Inflammatory macrophage treated with lipopolysaccharide for 1 hour (primary cell): ENCODE data around the gene KRT8.
"Not testable (repeated sequence)": the region's sequence is repeated elsewhere in the genome, so short reads cannot be mapped to it uniquely, and the experiment has no call there.

Source experiments
- DNase-seq, 2 donors: peaks; one replicate each; pipeline ENCODE4 v3.0.0-alpha.2; 2020 to 2022

KRT8 gene

DNA sequence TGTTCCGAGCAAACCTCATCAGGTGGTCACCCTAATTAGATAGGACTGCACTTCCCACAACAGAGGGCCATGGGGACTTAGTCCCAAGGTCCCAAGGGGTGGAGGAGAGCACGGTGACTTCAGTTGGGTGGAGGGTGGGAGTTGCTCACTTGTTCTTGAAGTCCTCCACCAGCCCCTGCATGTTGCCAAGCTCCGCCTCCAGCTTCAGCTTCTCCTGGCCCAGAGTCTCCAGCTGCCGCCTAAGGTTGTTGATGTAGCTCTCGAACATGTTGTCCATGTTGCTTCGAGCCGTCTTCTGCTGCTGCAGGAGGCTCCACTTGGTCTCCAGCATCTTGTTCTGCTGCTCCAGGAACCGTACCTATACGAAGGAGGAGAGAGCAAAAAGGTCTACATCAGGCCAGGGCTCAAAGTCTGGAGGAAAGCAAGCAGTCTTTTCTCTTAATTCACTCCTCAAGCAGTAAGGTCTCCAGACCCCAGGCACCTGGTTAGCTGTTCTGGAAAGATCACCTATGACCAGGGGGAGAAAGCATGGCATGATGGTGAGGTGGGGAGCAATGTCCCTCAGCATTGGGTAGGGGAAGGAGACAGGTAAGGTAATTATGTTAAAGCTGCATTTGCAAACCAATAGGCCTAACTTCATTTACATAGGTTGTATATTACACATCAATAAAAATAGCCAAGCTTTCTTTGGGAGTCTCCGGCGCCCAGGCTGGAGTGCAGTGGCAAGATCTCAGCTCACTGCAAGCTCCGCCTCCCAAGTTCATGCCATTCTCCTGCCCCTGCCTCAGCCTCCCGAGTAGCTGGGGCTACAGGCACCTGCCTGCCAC is 2.9 kb downstream of the KRT8 start:
- DNase-seq, result no peak

DNA sequence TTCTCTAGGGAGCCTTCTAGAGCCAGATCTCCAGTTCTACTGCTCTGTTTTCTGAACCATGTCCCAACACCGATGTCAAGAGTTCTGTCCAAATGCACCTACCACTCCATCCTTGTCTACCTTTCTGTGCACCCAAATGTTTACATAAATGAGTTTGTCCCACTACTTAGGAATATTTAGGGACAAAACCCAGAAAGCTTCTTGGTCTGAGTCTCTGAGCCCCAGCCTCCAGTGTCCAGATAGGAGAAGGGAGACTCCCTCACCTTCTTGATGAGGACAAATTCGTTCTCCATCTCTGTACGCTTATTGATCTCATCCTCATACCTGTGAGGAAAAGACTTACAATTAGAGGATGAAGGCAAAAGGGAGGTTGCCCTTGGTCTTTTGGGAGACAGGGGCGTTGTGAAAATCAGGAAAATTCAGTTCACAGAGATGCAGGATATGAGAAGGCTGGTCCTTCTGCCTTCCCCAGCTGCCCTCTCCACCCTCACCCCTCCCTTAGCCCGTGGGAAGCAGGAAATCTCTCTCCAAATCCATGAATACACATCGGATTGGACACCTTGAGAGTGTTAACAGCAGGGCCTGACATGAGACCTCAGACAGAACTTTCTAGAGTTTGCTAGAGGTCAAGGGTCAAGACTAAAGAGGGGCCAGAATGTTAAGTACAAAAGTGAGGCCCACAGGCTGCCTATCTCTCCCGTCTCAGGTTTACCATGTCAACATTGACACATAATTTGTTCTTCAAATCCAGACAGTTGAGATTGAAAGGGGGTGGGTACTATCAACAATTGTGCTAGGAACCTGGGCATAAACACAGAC is 3.8 kb downstream of the KRT8 start:
- DNase-seq, result no peak

DNA sequence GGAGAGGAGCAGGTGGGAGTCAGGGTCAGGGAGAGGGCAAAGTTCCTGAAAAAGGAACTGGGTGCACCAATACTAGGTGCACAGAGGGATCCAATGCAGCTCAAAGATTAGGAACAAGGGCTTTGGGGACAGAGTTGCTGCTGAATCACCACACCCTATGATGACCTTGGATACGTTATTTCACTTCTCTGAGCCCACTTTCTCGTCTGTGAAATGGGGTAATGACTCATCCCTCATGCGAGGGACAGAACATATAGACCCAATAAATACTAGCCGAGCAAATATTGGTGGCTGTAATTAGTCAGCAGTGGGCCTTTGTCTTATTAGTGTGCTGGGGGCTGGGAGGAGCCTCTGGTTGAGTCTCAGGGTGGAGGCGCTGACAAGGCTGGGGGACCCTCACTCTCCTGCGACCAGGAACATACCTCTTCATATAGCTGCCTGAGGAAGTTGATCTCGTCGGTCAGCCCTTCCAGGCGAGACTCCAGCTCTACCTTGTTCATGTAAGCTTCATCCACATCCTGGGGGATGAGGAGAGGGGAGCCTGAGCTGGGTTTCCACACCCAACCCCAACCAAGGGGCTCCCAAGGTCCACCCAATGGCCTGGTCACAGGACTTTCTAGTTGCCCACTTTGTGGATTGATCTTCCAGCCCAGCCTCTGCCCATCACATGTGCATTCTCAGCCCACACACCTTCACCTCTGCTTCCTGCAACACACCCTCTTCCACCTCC is 4.5 kb downstream of the KRT8 start:
- DNase-seq, result no peak

DNA sequence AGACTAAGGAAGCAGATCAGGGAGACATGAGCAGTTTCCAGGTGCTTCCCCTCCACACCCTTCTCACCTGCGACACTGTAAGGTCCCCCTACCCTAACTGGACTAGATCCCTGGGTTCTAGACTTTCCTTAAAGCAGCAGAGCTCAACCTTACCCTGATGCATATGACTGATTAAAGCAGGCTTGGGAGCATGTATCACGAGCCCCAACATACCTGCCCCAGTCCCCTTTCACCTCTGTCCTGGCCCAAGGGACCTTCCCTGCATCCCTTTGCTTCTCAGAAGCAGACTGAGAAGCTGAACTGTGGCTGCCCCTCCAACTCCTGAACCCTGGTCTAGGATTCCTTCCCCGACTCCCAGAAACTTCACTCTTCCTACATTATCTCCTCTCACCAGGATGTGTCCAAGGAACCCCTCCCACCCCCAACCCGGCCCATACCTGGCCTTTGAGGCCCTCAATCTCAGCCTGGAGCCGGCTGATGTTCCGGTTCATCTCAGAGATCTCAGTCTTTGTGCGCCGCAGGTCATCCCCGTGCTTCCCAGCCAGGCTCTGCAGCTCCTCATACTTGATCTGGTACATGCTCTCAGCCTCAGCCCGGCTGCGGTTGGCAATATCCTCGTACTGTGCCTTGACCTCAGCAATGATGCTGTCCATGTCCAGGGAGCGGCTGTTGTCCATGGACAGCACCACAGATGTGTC is 5.4 kb downstream of the KRT8 start:
- DNase-seq, result no peak

DNA sequence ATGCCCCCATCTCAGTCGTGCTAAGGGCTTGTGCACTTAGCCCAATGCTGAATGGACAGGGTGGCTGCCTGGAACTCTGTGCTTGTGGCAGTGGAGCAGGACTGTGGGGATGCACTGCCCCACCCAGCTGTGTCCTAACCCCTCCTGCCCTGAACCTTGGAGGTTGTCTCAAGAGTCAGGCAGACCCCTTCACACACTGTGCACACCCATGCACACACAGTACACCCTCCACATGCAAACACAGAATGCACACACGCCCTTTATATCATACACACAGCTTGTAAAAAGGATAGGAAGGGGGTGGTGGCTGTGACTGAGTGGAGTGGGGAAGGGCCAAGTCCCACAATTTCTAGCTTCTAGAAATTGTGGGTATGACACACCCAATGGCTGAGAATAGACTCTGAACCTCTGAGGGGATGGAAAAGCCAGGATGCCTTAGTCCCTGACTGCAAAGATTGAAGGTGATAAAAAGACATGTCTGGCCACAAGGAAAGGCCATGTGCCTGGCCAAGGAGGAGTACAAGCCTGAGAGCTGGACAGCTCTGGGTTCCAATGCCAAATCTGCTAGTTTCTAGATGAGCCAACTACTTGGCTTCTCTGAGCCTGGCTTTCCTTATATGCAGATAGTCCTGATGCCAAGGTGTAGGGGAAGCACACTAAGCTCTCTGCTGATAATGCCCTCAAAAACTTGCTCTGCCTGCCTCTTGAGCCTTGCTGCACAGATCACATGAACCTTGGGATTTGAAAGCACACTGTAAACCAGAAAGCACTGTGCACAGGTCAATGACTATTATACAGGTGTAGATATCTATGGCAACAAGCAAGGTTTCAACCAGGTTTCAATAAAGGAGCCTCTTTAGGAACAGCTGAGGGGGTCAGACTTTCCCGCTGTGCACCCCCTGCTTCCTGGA is 8.4 kb downstream of the KRT8 start:
- no peak for DNase-seq

DNA sequence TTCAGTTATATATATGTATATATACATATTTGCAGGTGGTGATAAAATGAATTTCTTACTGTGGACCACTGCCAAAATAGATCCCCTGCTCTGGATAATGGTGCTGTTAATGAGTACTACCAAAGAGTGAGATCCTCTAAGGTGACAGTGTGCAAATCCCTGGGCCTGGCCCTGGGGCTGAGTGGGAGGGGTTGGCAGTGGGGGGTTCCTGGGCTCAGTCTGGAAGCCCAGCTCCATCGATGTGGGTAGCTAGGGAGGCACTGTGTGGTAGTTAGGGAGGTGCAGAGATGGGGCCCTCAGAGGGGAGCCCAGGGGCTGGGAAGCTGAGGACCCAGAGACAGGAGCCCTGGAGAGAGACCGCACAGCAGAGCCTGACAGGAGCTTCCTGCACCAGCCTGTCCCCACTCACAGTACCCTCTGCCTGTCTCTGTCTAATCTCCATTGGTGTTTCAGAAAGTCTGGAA is 9.1 kb downstream of the KRT8 start:
- DNase-seq, result no peak

DNA sequence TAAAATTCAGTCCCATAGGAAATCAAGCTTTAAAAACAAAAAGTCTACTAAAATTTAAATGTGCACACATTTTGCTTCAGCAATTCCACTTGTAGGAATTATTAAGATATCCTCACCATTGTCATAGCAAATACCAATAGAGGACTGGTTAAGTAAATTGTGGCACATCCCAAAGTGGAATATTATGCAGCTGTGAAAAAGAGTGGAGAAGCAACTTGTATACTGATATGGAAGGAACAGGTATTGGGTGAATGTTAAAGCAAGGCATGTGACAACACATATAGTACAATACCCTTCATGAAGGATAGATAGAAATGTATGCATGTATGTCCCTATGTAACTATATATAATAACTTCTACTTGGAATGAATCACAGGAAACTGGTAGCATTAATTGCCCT is 11.9 kb downstream of the KRT8 start:
- no peak for DNase-seq

DNA sequence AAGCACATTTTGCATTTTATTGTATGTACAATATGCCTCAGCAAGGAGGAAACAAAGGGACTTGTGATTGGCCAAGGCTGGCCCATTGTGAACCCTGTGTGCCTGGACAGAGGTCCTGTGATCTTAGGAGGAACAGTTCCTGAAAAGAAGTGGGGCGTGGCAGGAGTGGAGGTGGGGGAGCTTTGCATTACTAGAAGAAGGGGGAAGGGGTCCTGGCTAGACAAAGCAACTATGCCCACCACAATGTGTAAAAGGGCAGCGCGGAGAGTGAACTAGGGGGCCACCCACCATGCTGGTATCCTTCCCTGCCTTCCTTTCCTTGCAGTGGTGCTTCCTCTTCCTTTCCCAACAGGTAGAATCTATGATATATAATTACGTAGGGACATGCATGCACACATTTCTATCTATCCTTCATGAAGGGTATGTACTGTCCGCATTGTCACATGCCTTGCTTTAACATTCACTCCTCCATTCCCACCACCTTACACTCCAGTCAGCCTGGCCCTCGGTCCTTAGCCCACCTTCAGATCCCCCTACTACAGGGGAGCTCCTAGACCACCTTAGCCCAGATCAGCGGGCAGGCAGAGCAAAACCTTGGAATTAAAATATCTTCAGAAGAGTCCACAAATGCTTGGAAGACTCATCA is 12.5 kb downstream of the KRT8 start:
- no peak for DNase-seq

DNA sequence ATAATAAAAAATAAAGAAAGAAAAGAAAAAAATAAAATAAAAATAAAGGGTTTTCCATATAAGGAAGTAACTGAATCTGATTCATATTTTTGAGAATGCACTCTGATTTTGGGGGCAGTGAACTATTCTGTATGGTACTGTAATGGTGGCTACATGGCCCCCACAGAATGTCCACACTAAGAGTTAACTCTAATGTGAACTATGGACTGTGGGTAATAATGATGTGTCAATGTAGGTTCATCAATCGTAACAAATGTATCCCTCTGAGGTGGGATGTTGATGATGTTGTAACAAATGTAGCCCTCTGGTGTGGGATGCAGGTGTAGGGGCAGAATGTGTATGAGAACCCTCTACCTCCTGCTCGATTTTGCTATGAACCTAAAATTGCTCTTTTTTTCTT is 13.8 kb downstream of the KRT8 start:
- DNase-seq, result no peak

DNA sequence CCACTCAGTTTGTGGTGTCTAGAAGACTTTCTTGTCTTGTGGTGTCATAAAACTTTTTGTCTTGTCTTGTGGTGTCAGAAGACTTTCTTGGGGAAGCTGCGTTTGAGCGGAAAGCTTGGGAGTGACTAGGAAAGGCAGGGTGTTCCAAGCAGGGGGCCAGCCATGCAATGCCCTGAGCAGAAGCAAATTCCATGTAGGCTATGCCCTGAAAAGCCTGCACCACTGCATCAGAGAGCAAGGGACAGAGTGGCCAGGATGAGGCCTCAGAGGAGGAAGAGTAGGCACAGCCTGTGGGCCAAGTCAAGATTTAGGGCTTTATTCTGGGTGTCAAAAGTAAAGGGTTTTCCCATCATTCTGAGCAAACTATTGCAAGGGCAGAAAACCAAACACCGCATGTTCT is 14.5 kb downstream of the KRT8 start:
- no peak for DNase-seq

DNA sequence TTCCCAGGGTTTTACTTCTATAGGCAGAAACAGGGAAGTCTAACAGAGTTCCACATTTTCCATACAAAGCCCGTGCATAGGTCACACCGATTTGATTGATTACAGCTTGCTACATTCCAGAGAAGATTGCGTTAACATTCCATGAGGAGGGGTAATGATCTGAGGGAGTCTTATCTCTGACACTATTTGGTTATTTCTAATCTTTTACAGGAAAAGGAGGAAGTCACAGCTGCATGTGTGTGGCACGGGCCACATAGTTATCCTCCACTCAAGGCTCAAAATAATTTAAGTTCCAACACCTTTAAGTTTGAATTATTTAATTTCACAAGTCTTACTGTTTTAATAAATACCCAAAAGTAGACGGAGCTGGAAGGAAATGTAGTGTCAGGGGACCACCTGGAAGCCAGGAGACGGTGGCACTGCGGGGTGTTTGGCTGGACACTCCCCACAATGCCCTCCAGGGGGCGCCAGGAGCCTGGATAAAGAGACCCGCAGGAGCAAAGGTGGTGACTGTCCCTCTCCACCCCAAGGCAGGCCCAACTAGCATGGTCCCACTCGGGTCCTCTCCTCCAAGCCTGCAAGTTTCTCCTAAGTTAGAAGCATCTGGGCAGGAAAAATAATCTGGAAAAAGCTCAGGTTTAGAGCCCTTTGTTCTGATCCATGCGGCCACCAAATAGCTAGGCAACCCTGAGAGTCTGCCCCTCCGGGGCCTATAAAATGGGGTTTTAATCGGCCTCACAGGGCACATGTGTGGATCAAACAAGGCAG is 20.2 kb downstream of the KRT8 start:
- peak in 1 of 2 donors; percentile 87 for DNase-seq

DNA sequence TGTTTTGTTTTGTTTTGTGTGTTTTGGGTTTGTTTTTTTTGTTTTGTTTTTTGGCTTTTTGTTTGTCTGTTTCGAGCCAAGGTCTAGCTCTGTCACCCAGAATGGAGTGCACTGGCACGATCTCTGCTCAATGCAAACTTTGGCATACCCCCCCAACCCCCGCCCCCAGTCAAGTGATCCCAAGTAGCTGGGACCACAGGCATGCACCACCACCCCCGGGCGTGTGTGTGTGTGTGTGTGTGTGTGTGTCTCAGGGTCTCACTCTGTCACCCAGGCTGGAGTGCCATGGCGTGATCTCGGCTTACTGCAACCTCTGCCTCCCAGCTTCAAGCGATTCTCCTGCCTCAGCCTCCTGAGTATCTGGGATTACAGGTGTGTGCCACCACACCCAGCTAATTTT is 24.4 kb downstream of the KRT8 start:
- not testable (repeated sequence) for DNase-seq

DNA sequence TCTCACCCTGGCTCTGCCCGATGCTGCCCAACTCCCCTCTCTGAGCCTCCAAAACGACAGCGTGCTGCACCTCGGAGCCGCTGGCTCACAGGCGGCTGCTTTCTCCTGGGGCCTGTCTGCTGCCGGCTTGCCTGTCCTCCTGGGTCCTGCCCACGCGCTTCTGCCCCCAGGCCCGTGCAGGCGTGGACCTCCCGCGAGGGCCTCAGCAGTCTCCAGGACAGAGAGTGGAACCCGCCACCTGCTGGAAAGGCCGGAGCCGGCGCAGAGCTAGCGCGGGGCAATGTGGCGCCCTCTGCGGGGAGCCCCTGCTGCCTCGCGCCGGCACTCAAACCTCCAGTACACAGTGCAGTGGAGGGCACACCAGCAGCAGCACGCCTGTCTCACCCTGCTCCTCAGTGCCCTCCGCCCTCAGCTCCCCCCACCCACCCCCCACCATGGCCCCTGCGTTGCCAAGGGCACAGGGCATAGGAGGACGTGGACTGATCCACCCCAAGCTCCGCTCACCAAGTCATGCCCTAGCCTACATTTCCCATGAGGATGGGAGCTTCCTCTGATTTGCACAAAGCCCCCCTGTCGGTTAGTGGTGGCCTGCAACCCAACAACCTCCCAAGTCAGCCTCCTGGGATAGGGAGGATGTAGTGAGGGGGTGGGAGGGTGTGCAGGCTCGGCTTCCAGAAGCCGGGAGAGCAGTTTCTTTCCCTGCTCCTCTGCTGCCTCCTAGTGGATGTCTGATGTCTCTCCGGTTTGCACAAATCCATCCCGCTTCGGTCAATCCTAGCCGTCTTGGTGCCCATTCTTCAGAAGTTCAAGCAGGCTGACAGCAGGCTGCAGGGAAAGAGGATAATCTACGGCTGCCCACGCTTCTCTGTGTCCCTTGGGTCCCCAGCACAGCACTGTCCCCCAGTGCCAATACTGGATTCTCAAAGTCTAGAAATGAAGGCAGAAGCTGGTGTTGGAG is 25.2 kb downstream of the KRT8 start:
- DNase-seq, result peak; percentile 50 to 84

DNA sequence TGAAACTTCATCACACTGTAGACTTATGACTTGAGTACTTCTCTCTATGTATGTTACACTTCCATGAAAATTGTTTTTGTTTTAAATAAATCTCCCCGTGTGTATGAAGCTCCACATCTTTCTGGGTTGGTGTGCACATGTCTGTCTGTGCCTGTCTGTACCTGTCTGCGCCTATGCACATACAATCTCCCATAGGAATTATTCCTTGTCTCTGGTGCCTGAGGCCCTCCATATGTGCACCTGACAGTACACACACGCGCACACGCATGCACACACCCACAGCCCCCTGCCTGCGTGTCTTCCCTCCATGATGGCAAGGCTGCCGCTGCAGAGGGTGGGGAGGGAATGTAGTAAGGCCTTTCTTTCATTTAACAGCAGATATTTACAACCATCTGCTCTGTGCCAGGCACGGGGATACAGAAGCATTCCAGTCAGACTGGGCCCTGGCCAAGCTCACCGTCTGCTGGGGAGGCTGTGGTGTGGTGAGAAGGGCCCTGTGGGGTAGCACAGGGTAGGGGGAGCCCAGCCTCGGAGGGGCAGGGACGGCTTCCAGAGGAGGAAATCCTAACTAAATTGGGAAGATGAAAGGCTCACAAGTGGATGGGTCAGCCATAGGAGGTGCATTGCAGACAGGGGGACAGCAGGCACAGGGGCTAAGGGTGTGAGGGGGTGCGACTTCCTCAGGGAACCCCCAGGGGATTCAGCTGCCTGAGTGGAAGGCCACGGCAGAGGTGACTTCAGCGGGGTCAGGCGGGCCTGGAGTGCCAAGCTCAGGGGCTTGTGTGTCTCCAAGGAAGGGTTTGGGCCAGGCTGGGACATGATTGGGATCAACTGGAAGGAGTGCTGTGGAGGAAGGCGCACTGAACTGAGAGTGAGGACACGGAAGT is 26.1 kb downstream of the KRT8 start:
- DNase-seq, result no peak

DNA sequence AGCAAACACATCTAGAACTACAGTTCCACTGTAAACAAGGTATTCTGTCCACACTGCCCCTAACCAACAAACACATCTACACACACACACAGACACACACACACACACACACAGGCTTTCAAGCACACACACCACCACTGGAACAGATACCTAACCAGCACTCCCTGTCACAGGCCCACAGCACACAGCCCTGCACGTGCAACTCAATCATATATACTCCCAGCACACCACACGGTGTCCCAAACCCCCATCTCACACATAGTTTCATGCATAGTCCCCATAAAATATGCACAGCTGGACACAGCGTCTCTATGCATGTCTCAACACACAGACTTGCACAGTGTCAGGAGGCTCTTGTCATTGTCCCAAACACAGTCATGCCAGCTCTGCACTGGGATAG is 27.6 kb downstream of the KRT8 start:
- DNase-seq, result no peak

DNA sequence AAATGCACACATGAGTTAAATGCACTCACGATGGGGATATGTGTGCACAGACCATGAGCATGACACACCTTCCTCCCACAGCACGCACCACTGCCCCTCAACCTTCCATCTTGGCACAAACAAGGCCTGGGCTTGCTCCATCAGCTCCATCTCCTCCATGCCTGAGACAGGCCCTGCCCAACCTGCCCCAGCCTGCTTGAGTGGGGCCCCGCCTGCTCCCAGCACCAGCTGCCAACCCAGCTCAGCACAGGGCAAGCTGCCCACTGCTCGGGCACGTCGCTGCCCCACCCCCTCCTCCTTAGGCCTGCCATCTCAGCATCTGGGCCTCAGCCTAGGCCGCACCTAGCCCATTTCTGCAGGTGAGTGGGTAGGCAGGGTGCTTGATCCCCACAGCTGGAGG is 28.5 kb downstream of the KRT8 start:
- DNase-seq, result no peak

DNA sequence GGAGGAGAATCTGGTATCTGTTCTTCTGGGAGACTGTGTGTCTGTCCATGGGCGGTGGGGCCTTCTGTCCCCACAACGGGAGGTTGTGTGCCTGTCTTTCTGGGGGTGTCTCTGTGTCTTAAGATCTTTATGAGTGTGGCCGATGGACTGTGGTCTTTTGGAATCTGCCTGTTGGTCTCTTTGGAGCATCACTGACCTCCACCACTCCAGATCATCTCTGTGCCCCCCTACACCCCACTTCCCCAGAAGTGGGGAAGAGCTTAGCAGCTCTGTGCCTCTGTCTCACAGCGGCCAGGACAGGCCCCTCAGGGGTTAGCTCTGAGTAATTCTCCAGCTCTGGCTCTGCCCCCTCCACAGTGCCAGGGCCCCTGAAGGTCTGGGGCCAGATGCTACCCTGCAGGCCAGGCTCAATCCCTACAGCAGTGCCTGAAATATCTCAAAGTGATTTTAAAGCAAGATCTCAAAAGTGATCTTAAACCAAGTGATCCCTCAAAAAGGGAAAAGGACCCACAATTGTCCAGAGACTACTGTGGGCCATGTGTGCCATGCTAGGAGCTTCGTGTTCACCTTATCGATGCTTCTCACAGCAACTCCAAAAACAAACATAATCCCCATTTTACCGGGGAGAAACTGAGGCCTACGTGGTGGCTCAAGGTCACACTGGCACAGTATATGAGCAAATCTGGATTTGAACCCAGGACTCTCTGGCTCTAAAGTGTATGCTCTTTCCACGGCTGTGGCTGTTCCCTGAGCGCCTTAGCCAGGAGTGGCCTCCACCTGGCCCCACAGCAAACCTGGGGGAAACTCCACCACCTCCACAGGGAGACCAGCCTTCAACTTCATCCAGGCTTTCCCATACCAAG is 30.1 kb downstream of the KRT8 start:
- DNase-seq, result no peak
